C1 segment of cervical spinal cord (tissue), 14 donors: ENCODE data around the gene C1QL3.
A peak's percentile ranks its signal among the peaks of the same experiment; 100 is the strongest.

Experiments
- DNase-seq, 14 donors: peaks; one replicate each; lab custom pipeline; 2025; lab: John Stamatoyannopoulos, UW

C1QL3 gene

DNA sequence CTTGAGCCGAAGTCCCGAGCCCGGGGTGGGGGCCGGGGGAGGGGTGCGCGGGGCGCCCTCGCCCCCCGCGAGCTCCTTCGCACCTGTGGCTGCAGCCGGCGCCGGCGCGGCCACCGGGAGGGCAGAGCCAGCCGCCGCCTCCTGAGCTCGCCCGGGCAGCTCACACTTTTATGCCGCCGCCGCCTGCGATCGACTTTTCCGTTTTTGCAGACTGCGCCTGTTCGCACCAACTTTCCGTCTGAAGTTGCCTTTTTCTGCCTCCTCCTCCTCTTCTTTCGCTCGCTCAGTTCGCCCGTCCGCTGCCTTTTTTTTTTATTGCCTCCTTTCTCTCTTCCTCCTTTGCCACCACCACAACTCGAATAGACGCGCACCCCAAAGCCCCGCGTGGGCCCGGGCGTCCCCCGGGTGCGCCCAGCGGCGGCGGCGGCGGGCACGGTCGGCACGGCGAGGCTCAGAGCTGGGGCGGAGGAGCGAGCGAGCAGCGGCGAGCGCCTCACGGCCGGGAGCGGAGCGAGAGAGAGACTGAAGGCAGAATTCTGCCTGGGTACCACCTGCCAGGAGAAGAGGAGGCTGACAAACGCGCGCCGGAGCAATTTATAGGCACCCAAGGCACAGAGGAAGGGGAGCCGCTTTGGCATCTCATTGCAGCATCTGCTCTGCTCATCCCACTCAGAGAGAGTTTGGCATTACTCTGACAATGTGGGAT is at the start of gene C1QL3:
C1QL3 (minus strand) TSS at position 569 of the 706 bp plus-strand sequence. CDS start 814 bp downstream, outside the sequence.
- DNase-seq = peak in 1 of 14 donors; percentile 57

DNA sequence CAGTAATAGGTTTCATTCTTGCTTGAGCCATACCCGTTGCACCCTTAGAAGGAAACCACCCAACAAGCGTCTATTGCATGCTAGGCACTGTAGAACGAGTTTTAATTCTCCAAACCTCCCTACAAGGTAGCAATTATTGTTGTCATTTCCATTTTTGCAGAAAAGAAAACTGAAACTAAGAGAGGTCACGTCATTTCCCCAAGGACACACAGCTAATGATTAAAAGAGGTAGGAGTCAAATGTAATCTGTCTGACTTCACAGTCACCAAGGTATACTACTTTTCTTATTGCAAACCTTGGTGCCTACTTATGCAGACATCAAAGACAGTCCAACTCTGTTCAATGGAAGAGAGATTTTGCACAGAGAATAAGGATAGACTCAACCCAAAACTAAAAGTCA is 49.1 kb upstream of the C1QL3 start:
- DNase-seq = no peak

DNA sequence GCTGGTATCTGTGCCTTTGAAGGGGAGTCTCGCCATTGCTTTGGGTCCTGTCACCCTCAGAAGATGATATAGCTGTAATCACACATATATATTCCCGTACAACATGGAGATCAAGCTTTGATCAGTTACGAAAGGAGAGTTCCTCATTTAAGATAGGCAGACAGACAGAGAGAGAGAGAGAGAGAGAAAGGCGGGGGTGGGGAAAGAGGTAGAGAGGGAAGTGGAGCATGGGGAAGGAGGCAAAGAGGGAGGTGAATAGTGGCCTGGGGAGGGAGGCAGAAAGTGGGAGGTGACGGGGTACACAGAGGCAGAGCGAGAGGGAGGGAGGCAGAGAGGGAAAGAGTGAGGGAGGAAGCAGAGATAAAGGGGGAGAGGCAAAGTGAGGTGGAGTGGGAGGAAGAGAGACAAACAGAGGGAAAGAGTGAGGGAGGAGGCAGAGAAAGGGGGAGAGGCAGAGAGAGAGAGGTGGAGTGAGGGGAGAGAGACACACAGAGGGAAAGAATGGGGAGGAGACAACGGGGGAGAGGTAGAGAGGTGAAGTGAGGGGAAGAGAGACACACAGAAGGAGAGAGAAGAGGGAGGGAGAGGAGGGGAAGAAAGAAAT is 44.6 kb upstream of the C1QL3 start:
- DNase-seq = no peak

- no peak for DNase-seq
Observed at GRCh38 chr10:16565604-16566003, 43.9 kb upstream of the C1QL3 start.

GRCh38 chr10:16562891-16563290 is 41.2 kb upstream of the C1QL3 start:
- no peak for DNase-seq

DNA sequence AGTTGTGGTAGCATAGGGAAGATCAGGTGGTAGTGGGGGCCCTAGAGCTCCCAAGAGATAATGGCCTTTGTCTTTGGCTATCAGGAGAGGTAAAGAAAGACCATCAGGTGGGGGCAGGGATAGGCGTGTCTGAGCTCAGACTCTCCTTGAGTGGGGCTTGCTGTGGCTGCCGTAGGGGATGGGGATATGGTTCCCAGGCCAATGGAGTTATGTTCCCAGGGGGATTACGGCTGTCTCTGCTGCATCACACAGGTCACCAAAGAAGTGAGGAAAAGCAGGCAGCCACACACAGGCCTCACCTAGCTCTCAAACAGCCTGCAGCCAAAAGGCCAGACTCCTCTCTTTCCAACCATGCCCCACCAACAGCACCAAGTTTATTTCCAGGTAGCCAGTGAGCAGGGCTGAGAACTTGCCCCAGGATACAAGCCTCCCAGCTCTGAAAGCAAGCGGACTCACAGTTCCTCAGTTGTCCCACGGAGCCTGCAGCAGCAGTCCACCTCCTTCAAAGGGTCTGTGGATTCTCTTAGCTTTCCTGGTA is 37.6 kb upstream of the C1QL3 start:
- DNase-seq = no peak

DNA sequence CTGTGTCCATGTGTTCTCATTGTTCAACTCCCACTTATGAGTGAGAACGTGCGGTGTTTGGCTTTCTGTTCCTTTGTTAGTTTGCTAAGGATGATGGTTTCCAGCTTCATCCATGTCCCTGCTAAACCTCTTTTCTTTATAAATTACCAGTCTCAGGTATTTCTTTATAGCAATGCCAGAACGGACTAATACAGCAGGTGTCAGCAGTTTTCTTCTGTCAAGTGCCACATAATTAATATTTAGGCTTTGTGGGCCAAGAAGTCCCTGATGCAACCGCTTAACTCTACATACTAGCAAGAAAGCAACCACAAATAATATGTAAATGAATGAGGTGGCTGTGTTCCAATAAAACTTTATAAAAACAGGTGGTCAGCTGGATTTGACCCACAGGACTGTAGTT is 26.3 kb upstream of the C1QL3 start:
- no peak for DNase-seq

DNA sequence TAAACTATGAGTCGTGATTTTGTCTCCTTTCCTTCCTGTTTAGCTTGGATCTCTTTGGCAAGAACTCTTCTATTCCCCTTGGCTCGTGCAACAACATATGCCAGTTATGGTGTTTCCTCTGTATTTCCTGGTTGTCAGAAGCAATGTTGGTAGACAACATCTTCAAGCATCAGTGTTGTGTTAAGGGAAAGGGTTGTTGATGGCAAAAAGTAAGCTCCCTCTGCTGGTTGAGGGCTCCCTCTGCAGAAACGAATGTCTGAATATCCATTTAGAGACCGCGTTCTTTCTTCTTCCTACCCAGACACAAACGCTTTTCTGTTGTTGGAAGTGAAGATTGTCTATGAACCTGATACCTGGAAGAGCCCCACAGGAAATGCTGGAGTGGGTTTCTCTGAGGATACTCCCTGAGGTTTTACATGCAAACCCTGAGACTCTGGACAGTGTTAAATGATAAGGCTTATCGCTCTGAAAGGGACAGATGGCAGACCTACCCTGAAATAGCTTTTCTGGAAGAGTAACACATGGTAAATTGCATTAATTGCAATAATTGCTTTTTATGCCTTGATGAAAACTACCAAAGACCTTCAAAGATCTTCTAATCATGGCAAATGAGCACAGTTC is 23.5 kb upstream of the C1QL3 start:
- peak in 1 of 14 donors; percentile 61 for DNase-seq

- no peak for DNase-seq
Observed at GRCh38 chr10:16544591-16544990, 22.9 kb upstream of the C1QL3 start.

DNA sequence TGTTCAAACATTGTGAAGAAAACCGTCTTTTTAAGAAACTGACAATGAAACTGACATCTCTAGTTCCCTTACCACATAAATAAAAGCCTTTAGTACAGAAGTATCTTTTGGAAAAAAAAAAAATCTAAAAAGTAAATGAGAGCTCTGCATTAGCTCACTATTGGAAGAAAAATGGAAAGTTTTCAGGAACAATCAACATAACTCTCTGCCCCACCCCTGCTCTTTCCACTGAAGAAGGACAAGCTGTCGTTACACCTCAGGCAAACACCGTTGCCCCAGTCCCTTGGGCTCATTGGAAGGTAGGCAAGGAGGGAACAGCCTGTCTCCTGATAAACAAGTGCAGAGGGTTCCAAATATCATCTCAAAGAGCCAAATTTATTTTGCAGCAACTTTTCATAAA is 22.4 kb upstream of the C1QL3 start:
- DNase-seq = no peak

DNA sequence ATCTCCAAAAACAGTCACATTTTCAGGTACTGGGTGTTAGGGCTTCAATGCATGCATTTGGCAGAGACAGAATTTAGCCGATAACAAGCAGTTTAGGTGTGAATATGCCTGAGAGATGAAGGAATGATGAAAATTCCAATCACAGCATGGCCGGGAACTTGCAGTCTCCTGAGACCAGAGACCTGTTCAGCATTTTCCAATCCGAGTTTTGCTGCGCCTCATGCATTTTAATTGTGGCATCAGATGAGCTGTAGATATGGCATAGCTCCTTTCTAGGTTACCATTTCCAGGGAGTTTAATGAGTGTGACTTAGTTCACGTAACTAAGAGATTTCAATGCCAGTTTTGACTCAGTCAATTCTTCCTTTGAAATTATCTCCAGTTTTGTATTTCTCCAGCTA is 14.5 kb upstream of the C1QL3 start:
- no peak for DNase-seq

GRCh38 chr10:16529853-16530252 is 8.2 kb upstream of the C1QL3 start:
- DNase-seq = no peak

- DNase-seq = no peak
Observed at GRCh38 chr10:16527452-16527851, 5.8 kb upstream of the C1QL3 start.

DNA sequence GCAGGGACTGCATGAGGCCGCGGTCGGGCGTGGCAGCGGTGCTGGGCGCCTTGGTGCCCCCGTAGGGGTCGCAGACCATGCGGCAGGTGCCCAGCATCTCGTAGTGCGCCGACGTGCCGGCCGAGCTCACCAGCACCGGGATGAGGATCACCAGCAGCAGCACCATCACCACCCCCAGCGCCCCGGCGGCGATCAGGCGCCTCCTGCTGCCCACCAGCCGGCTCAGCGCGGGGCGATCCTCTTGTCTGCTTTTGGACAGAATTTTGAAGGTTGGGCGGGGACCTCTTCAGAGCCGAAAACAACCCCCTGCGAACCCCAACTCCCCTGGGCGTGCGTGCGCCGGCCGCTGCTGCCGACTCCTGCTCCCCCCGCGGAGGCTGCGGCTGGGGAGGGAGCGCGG is 779 bp downstream of the C1QL3 start:
- DNase-seq = peak in 1 of 14 donors; percentile 46

GRCh38 chr10:16519908-16520861 is 1.5 kb downstream of the C1QL3 start:
- DNase-seq = peak in 1 of 14 donors; percentile 36

DNA sequence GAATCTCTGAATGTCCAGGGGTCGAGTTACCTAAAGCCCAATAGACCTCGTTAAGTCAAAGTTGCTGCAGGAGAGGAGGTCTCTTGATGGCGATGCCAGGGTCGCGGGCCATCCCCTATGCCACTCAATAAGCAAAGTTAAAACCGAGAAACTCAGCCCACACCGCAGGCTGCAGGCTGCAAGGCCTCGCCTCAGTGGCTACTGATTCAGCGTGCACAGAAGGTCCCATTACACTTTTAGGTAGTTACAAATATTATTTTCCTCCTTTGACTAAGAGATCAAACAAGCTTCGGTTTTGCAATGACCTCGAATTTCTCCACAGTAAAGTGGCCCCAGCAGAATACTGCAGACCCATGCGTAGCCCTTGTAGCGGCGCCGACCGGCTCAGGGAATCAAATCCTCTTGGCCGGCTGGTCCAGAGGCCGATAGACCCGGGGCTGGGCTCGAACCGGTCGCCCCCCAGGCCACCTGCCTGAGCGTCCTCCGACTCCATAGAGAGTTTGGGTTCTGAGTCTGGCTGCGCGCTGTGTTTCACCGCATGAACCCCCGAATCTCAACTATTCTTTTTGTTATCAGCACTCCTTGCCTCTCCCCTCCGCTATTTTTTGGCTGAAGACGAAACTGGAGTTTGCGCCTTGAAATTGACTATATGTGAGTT is 2.3 kb downstream of the C1QL3 start:
- peak in 2 of 14 donors; percentile 5 to 66 for DNase-seq

DNA sequence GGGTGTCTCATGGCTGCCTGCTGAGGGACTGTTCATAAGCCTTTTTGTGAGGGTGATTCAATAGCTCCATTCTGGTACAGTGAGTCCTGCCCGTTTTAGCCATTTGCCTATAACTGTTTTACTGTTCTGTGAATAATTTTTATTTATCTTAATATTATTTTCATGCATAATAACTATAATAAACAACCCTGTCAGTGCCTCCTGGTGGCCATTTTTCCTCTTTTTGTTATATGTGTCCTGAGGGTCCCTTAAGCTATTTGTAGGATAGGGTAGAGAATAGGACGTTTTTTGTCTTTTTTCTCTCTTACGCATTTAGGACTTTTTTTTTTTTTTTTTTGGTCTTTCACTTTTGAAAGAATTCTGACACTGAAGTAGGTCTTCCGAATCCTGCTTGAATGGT is 2.9 kb downstream of the C1QL3 start:
- peak in 1 of 14 donors; percentile 44 for DNase-seq

DNA sequence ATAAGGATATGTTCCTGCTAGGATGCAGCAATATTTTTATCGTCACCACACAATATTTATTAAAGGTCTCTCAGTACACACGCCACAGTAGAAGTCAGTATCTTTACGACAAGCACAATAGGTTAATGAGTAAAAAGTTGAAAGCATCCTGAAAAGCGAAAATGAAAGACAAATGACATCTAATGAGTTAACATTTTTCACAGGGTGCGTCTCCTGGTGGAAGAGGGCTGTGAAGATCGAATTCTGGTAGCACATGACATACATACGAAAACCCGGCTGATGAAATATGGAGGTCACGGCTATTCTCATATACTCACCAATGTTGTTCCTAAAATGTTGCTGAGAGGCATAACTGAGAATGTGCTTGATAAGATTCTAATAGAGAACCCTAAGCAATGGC is 10.8 kb downstream of the C1QL3 start:
- DNase-seq = no peak

- DNase-seq = peak in 1 of 14 donors; percentile 18
Observed at GRCh38 chr10:16509996-16510395, 11.7 kb downstream of the C1QL3 start.

DNA sequence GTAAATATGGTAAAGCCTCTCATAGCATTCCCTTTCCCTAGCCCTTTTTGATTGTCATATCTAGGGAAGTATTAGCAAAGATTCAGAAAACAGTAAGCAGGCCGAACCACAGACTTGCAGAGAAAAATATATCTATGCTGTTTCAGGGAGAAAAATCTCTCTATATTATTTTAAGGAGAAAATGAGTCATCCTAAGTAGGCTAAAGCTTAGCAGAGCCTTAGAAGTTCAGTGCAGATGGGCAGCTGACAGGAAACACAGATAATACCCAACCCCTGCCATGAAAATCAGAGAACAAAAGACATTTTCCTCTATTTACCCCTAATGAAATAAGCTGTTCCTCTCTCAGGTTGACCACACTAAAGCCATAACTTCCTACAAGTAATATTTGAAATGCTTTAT is 16.5 kb downstream of the C1QL3 start:
- DNase-seq = no peak

- DNase-seq = no peak
Observed at GRCh38 chr10:16497911-16498310, 23.8 kb downstream of the C1QL3 start.
